Measurements from ENCODE around the gene AUTS2.

The AUTS2 gene

GRCh38 chr7:69665369-69665768 lies 67.1 kb downstream of the AUTS2 start (continued):
- TF ChIP-seq HOXC10 (CRISPR knock-in tag; IDR thresholded peaks at IDR 0.05) (no peak), ZBTB20 (tag by site-specific recombination; IDR thresholded peaks at IDR 0.05) (no peak), ZNF398 (tag by site-specific recombination; IDR thresholded peaks at IDR 0.05) (no peak)

DNA sequence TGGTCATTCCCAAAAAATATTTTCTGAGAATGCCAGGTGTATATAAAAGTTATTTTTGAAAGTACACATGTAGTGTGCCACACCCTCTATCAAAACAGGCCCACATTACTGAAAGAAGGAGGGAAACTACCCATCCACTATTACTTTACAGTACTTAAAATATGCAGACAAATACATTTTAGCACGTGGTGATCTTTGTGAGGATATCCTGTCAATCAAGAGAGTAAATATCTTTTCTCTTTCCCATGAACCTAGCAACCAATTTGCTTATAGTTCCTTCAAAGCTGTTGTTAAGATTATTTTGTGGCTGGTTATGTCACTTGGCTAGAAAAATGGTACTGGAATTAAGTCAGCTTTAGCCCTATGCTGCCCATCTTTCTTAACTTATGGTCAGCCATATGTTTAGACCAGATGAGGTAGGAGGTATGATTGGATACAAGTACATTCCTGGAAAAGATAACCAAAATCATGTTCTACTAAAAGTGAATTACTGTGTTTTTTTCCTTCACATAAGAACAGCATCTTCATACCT lies 70.1 kb downstream of the AUTS2 start:
- peaks cover 12% of the 10 kb centered on the region for H3K4me1 ChIP-seq (ENCODE audit: control insufficient read depth, insufficient read depth, low read length)
- no peak overlapping the region for H3K27ac ChIP-seq (ENCODE audit: extremely low read depth, low read depth, low read length)
- TF ChIP-seq ZSCAN4 (tag by site-specific recombination; IDR thresholded peaks at IDR 0.05) (no peak), ZNF423 (tag by site-specific recombination; IDR thresholded peaks at IDR 0.05) (no peak)
- H3K36me3 ChIP-seq (ENCODE audit: control insufficient read depth in 2 of 2, insufficient read depth in 1 of 2, low read length in 2 of 2), result no peaks in the 10 kb centered on the region
- ChIA-PET POLR2A (no interaction called here), CTCF (no interaction called here)
- no peaks in the 10 kb centered on the region for H3K9me3 ChIP-seq (ENCODE audit: control insufficient read depth, insufficient read depth, low read depth, low read length)
- H3K4me3 ChIP-seq (ENCODE audit: low read depth, low read length), result no peak overlapping the region

DNA sequence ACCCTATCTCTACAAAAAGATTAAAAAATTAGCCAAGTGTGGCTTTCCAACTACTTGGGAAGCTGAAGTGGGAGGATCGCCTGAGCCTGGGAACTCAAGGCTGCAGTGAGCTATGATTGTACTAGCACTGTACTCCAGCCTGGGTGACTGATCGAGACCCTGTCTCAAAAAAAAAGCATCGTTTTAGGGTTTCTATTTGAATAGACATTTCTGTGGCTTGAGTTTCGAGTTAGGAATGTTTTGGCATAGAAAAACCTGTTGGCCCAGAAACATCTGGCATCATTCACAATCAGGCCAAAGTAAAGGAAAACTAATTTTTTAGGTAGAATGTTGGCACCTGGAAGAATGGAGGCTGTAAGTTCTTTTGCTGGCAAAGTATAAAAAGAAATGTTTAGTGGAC lies 72.4 kb downstream of the AUTS2 start:
- TF ChIP-seq ZNF785 (tag by site-specific recombination; IDR thresholded peaks at IDR 0.05) (no peak), ZNF48 (tag by site-specific recombination; IDR thresholded peaks at IDR 0.05) (no peak), ZNF843 (tag by site-specific recombination; IDR thresholded peaks at IDR 0.05) (no peak), GLIS2 (tag by site-specific recombination; IDR thresholded peaks at IDR 0.05) (no peak), ZNF792 (tag by site-specific recombination; IDR thresholded peaks at IDR 0.05) (no peak), ZSCAN4 (tag by site-specific recombination; IDR thresholded peaks at IDR 0.05) (no peak), OSR2 (tag by site-specific recombination; IDR thresholded peaks at IDR 0.05) (peak; percentile 77), ZBTB11 (tag by site-specific recombination; conservative IDR thresholded peaks at IDR 0.05; ENCODE audit: low read depth) (no peak), ZBTB17 (tag by site-specific recombination; IDR thresholded peaks at IDR 0.05) (peak; percentile 76), ZNF580 (tag by site-specific recombination; IDR thresholded peaks at IDR 0.05) (no peak), ZBTB48 (tag by site-specific recombination; IDR thresholded peaks at IDR 0.05) (no peak), ZNF148 (tag by site-specific recombination; IDR thresholded peaks at IDR 0.05; ENCODE audit: borderline replicate concordance) (no peak)
- Histone ChIP-seq H3K4me1 (ENCODE audit: control insufficient read depth, insufficient read depth, low read length) (peaks cover 10% of the 10 kb centered on the region; the same call in 1 of the 2 replicates), H3K9me3 (ENCODE audit: control insufficient read depth, insufficient read depth, low read depth, low read length) (no peaks in the 10 kb centered on the region), H3K4me3 (ENCODE audit: low read depth, low read length) (no peak overlapping the region), H3K36me3 (ENCODE audit: control insufficient read depth in 2 of 2, insufficient read depth in 1 of 2, low read length in 2 of 2) (no peaks in the 10 kb centered on the region), H3K27ac (ENCODE audit: extremely low read depth, low read depth, low read length) (no peak overlapping the region)
- CTCF ChIA-PET, result no interaction called here
- POLR2A ChIA-PET, result interaction anchor here (0.6 kb wide), 3 partner anchors 12 to 105 kb away, joined by 3 to 4 read pairs (median 3); no protein-coding TSS in a partner anchor
